ENCODE results near the gene BCL2L11.
A peak's percentile ranks its signal among the peaks of the same experiment; 100 is the strongest.

The BCL2L11 gene

GRCh38 chr2:111106706-111107105, 14.0 kb upstream of the BCL2L11 start:
- Histone ChIP-seq H3K27me3 (ENCODE audit: low read depth) (peaks cover 8% of the 10 kb centered on the region; the same call in 1 of the 2 replicates), H3K36me3 (replicated peaks) (no peaks in the 10 kb centered on the region), H3K9me3 (no peaks in the 10 kb centered on the region; the same call in 1 of the 2 replicates), H3K4me1 (no peaks in the 10 kb centered on the region), H3K4me3 (no peak overlapping the region)
- DNase-seq (ENCODE audit: low spot score in 2 of 2) = no peak
- in situ Hi-C loops (cut with MboI; ENCODE audit: low sequenced_read_pairs) = loop anchor here (25.0 kb wide), 1 partner anchor 294 kb away; no protein-coding TSS in a partner anchor

DNA sequence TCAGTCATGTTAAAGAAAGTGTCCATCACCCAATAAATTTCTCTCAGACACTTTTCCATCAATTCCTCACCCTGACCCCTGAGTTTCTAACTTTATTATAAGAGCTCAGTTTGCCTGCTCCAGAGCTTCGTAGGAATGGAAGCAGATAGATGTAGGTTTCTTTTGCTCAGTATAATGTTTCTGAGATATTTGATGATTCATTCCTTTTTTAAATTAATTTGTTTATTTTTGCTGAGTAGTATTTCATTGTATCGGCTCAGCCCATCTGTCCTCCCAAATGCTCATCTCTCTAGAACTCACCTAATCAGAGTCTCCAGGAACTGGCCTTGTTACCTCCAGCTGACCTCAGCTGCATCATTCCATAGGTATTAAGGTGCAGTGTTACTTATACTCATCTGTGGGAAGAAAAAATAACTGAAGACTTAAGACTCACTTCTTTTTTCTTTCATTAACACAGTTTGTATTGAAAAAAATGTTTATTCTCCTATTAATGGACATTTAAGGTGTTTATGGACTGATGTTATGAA, 11.9 kb upstream of the BCL2L11 start:
- no peaks in the 10 kb centered on the region for H3K4me1 ChIP-seq
- H3K9me3 ChIP-seq = no peaks in the 10 kb centered on the region; the same call in 1 of the 2 replicates
- in situ Hi-C loops (cut with MboI; ENCODE audit: low sequenced_read_pairs) = loop anchor here (25.0 kb wide), 1 partner anchor 297 kb away; no protein-coding TSS in a partner anchor
- H3K27me3 ChIP-seq (ENCODE audit: low read depth) = peaks cover 8% of the 10 kb centered on the region; the same call in 1 of the 2 replicates
- H3K36me3 ChIP-seq (replicated peaks) = no peaks in the 10 kb centered on the region
- DNase-seq (ENCODE audit: low spot score in 2 of 2) = no peak
- no peak overlapping the region for H3K4me3 ChIP-seq

DNA sequence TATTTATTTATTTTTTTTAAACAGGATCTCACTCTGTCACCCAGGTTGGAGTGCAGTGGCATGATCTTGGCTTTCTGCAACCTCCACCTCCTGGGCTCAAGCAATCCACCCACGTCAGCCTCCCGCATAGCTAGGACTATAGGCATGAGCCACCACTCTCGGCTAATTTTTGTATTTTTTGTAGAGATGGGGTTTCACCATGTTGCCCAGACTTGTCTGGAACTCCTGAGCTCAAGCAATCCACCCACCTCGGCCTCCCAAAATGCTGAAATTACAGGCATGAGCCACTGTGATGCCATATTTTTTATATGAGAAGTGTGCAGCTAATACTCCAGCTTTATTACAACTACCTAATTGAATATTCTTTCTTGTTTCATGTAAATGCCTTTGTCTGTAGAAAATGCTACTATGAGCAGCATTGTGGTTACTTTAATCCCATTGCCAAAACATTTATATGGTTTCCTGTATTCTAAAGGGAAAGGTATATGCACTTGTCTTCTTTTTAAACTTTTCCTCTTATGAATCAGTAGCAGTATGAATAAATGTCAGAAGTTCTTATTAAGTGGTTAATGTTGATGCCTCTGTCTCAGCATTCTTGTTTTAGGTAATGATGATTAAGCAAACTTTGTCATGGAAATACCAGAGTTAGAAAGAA, 9.5 kb upstream of the BCL2L11 start:
- Histone ChIP-seq H3K9me3 (no peaks in the 10 kb centered on the region; the same call in 1 of the 2 replicates), H3K4me3 (no peak overlapping the region), H3K4me1 (no peaks in the 10 kb centered on the region), H3K36me3 (replicated peaks) (no peaks in the 10 kb centered on the region), H3K27me3 (ENCODE audit: low read depth) (peaks cover 22% of the 10 kb centered on the region)
- no peak for DNase-seq (ENCODE audit: low spot score in 2 of 2)
- in situ Hi-C loops (cut with MboI; ENCODE audit: low sequenced_read_pairs) = loop anchor here (10.0 to 25.0 kb wide), 2 partner anchors 299 to 594 kb away; no protein-coding TSS in a partner anchor

GRCh38 chr2:111113838-111114237, 6.9 kb upstream of the BCL2L11 start:
- Histone ChIP-seq H3K36me3 (replicated peaks) (no peaks in the 10 kb centered on the region), H3K27me3 (ENCODE audit: low read depth) (peaks cover 30% of the 10 kb centered on the region)
- in situ Hi-C loops (cut with MboI; ENCODE audit: low sequenced_read_pairs) = loop anchor here (10.0 to 25.0 kb wide), 2 partner anchors 302 to 591 kb away; no protein-coding TSS in a partner anchor

GRCh38 chr2:111116011-111116746, 4.5 kb upstream of the BCL2L11 start:
- in situ Hi-C loops (cut with MboI; ENCODE audit: low sequenced_read_pairs) = loop anchor here (10.0 to 25.0 kb wide), 2 partner anchors 304 to 589 kb away; no protein-coding TSS in a partner anchor
- Histone ChIP-seq H3K9me3 (no peaks in the 10 kb centered on the region), H3K4me1 (peaks cover 4% of the 10 kb centered on the region; the same call in 1 of the 2 replicates), H3K36me3 (replicated peaks) (no peaks in the 10 kb centered on the region), H3K27me3 (ENCODE audit: low read depth) (peaks cover 30% of the 10 kb centered on the region), H3K4me3 (no peak overlapping the region)
- no peak for DNase-seq (ENCODE audit: low spot score in 2 of 2)

More at GRCh38 chr2:111113838-111114237, 6.9 kb upstream of the BCL2L11 start:
- Histone ChIP-seq H3K4me1 (no peaks in the 10 kb centered on the region), H3K9me3 (no peaks in the 10 kb centered on the region), H3K4me3 (no peak overlapping the region)
- DNase-seq (ENCODE audit: low spot score in 2 of 2) = no peak

- no peaks in the 10 kb centered on the region for H3K36me3 ChIP-seq (replicated peaks)
- no peaks in the 10 kb centered on the region for H3K9me3 ChIP-seq
- in situ Hi-C loops (cut with MboI; ENCODE audit: low sequenced_read_pairs) = loop anchor here (10.0 to 25.0 kb wide), 2 partner anchors 305 to 588 kb away; no protein-coding TSS in a partner anchor
- peaks cover 30% of the 10 kb centered on the region for H3K27me3 ChIP-seq (ENCODE audit: low read depth)
- no peak overlapping the region for H3K4me3 ChIP-seq
- peaks cover 4% of the 10 kb centered on the region; the same call in 1 of the 2 replicates for H3K4me1 ChIP-seq
- DNase-seq (ENCODE audit: low spot score in 2 of 2) = peak; percentile 64 to 83
These were observed 3.7 kb upstream of the BCL2L11 start for GRCh38 chr2:111116843-111117597.

- no peak overlapping the region for H3K4me3 ChIP-seq
- in situ Hi-C loops (cut with MboI; ENCODE audit: low sequenced_read_pairs) = loop anchor here (10.0 to 25.0 kb wide), 2 partner anchors 306 to 587 kb away; no protein-coding TSS in a partner anchor
- DNase-seq (ENCODE audit: low spot score in 2 of 2) = no peak
- H3K36me3 ChIP-seq (replicated peaks) = no peaks in the 10 kb centered on the region
- no peaks in the 10 kb centered on the region for H3K9me3 ChIP-seq
- H3K4me1 ChIP-seq = peaks cover 4% of the 10 kb centered on the region; the same call in 1 of the 2 replicates
- peaks cover 30% of the 10 kb centered on the region for H3K27me3 ChIP-seq (ENCODE audit: low read depth)
These were observed 2.9 kb upstream of the BCL2L11 start for GRCh38 chr2:111117598-111118480.

- peaks cover 30% of the 10 kb centered on the region for H3K27me3 ChIP-seq (ENCODE audit: low read depth)
- peaks cover 7% of the 10 kb centered on the region; the same call in 1 of the 2 replicates for H3K4me1 ChIP-seq
- H3K9me3 ChIP-seq = no peaks in the 10 kb centered on the region
- H3K36me3 ChIP-seq (replicated peaks) = no peaks in the 10 kb centered on the region
- H3K4me3 ChIP-seq = no peak overlapping the region
- no peak for DNase-seq (ENCODE audit: low spot score in 2 of 2)
- in situ Hi-C loops (cut with MboI; ENCODE audit: low sequenced_read_pairs) = loop anchor here (10.0 to 25.0 kb wide), 2 partner anchors 306 to 586 kb away; no protein-coding TSS in a partner anchor
These were observed 2.2 kb upstream of the BCL2L11 start for GRCh38 chr2:111118481-111118980.

DNA sequence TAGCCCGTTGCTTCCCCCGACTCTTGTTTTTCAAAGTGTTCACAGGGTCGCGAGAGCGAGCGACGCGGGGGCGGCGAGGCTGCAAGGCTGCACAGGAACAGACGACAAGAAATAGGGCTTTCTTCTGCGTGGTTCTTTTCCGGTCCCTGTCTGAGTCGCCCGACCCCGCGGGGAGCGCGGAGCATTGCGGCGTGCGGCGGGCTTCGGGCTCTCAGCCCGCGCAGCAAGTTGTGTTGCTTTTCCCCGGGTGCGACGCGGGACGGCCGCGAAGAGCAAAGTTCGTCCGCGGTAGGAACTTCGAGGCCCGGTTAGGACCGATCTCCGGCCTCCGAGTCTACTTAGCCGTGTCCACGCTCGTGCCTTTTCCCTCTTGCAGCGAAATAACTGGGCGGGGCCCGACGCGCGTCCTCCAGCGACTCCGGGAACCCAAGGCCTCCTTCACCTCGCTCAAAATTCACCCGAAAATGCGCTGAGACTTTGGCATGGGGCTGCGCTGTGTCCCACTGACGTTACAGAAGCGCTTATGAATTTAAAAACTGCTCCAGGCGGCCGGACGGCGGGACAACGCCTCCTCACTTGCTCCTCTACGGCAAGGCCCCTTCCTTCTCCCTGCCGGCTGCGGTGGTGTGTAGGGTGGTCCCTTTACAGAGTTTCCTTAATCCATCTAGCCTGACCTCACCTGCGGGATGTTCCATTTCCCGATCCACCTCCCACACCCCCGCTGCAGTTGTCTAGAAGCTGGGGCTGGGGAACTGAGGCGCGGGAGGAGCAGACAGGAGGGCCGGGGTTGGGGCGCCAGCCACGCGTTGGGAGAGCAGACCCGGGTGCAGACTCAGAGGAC, 1.5 kb upstream of the BCL2L11 start:
- Histone ChIP-seq H3K27me3 (ENCODE audit: low read depth) (peaks cover 28% of the 10 kb centered on the region), H3K9me3 (no peaks in the 10 kb centered on the region), H3K36me3 (replicated peaks) (peaks cover 5% of the 10 kb centered on the region), H3K4me3 (no peak overlapping the region), H3K4me1 (peaks cover 7% of the 10 kb centered on the region; the same call in 1 of the 2 replicates)
- in situ Hi-C loops (cut with MboI; ENCODE audit: low sequenced_read_pairs) = loop anchor here (10.0 to 25.0 kb wide), 2 partner anchors 307 to 586 kb away; no protein-coding TSS in a partner anchor
- no peak for DNase-seq (ENCODE audit: low spot score in 2 of 2)

DNA sequence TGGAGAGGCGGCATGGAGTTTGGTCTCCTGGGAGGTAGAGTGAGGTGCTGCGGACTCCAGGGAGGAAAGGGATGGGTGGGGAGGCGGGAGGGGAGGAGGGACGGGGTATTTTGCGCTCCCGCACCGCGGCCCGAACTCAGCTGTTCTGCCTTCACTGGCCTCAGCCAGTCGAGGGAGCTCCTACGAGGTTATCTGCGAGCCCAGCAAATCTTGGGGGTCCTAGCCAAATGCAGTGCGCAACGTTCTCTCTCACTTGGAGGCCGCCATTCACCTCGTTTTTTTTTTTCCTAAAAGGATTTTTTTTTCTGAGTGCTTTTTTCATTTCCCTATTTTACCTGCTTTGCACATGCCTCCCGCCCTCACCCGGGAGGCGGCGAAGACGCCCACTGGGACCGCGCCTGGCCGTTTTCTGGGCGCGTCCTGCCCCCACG, 877 bp upstream of the BCL2L11 start:
- Histone ChIP-seq H3K4me1 (peaks cover 7% of the 10 kb centered on the region; the same call in 1 of the 2 replicates), H3K27me3 (ENCODE audit: low read depth) (peaks cover 21% of the 10 kb centered on the region), H3K4me3 (peak overlapping the region; percentile 39), H3K9me3 (no peaks in the 10 kb centered on the region), H3K36me3 (replicated peaks) (peaks cover 11% of the 10 kb centered on the region)
- in situ Hi-C loops (cut with MboI; ENCODE audit: low sequenced_read_pairs) = loop anchor here (10.0 to 25.0 kb wide), 2 partner anchors 308 to 585 kb away; no protein-coding TSS in a partner anchor
- no peak for DNase-seq (ENCODE audit: low spot score in 2 of 2)
